Measurements from ENCODE around the gene TAB2. TPM values are rescaled to one million over a fixed set of nuclear protein-coding genes. Genes with fewer than 3 reads are reported as not detected.

The TAB2 gene
- total RNA-seq, 1 donor from 2014 or later = 81.8 TPM

- Histone ChIP-seq H3K4me3 (ENCODE audit: insufficient read depth, low read depth, low read length) (no peak overlapping the region), H3K4me1 (ENCODE audit: insufficient read depth, low read length) (no peaks in the 10 kb centered on the region), H3K27ac (ENCODE audit: low read depth, low read length) (no peak overlapping the region), H3K9ac (ENCODE audit: low read length) (no peak overlapping the region), H3K4me2 (ENCODE audit: low read length) (no peak overlapping the region), H4K20me1 (ENCODE audit: insufficient read depth, low read length) (no peaks in the 10 kb centered on the region), H3K9me3 (ENCODE audit: insufficient read depth, low read depth, low read length) (no peaks in the 10 kb centered on the region), H3K36me3 (ENCODE audit: insufficient read depth, low read length) (no peaks in the 10 kb centered on the region), H2AFZ (ENCODE audit: low read depth, low read length) (no peak overlapping the region), H3K79me2 (ENCODE audit: insufficient read depth, low read length) (no peaks in the 10 kb centered on the region), H3K27me3 (ENCODE audit: insufficient read depth, low read length) (no peaks in the 10 kb centered on the region)
- no peak overlapping the region for H3K4me3 Mint-ChIP-seq (ENCODE audit: unreplicated experiment)
- TF ChIP-seq EZH2 (IDR thresholded peaks at IDR 0.05; ENCODE audit: insufficient read depth, low read length) (no peak), CTCF (IDR thresholded peaks at IDR 0.05; ENCODE audit: insufficient read depth, low read depth, low read length) (no peak)
- peaks cover 14% of the 10 kb centered on the region for H3K4me1 Mint-ChIP-seq (ENCODE audit: low read depth, unreplicated experiment)
- FAIRE-seq = no peak
- H3K27me3 Mint-ChIP-seq (ENCODE audit: low read depth, unreplicated experiment) = peaks cover 9% of the 10 kb centered on the region
- peaks cover 5% of the 10 kb centered on the region for H3K36me3 Mint-ChIP-seq (ENCODE audit: low read depth, unreplicated experiment)
- peaks cover 8% of the 10 kb centered on the region for H3K9me3 Mint-ChIP-seq (ENCODE audit: unreplicated experiment)
- DNase-seq (ENCODE audit: low read depth) = no peak
- H3K27ac Mint-ChIP-seq (ENCODE audit: unreplicated experiment) = no peak overlapping the region
Measured at GRCh38 chr6:149438855-149439254, 121.3 kb downstream of the TAB2 start.

DNA sequence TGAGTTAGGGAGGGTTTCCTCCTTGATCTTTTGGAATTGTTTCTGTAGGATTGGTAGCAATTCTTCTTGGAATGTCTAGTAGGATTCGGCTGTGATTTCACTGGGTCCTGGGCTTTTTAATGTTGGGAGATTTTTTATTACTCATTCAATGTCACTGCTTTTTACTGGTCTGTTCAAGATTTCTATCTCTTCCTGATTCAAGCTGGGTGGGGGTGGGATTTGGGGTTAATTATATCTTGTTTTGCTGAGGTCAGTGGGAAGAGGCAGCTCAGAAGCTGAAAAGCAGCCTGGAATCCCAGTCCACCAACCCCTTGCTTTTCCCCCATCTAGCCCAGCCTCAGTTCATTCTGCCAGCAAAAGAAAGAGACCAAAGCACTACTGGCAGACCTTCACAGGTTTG is 122.1 kb downstream of the TAB2 start:
- Mint-ChIP-seq H3K27me3 (ENCODE audit: low read depth, unreplicated experiment) (peaks cover 9% of the 10 kb centered on the region), H3K4me1 (ENCODE audit: low read depth, unreplicated experiment) (peaks cover 14% of the 10 kb centered on the region), H3K36me3 (ENCODE audit: low read depth, unreplicated experiment) (peaks cover 7% of the 10 kb centered on the region), H3K4me3 (ENCODE audit: unreplicated experiment) (no peak overlapping the region), H3K27ac (ENCODE audit: unreplicated experiment) (no peak overlapping the region), H3K9me3 (ENCODE audit: unreplicated experiment) (peaks cover 11% of the 10 kb centered on the region)
- Histone ChIP-seq H3K9ac (ENCODE audit: low read length) (no peak overlapping the region), H3K27me3 (ENCODE audit: insufficient read depth, low read length) (no peaks in the 10 kb centered on the region), H3K9me3 (ENCODE audit: insufficient read depth, low read depth, low read length) (no peaks in the 10 kb centered on the region), H3K36me3 (ENCODE audit: insufficient read depth, low read length) (no peaks in the 10 kb centered on the region), H4K20me1 (ENCODE audit: insufficient read depth, low read length) (no peaks in the 10 kb centered on the region), H3K4me1 (ENCODE audit: insufficient read depth, low read length) (no peaks in the 10 kb centered on the region), H3K4me2 (ENCODE audit: low read length) (no peak overlapping the region), H3K4me3 (ENCODE audit: insufficient read depth, low read depth, low read length) (no peak overlapping the region), H3K79me2 (ENCODE audit: insufficient read depth, low read length) (no peaks in the 10 kb centered on the region), H2AFZ (ENCODE audit: low read depth, low read length) (no peak overlapping the region), H3K27ac (ENCODE audit: low read depth, low read length) (no peak overlapping the region)
- no peak for TF ChIP-seq CTCF (IDR thresholded peaks at IDR 0.05; ENCODE audit: insufficient read depth, low read depth, low read length)
- FAIRE-seq = no peak
- DNase-seq (ENCODE audit: low read depth) = no peak

GRCh38 chr6:149440735-149441671 is 123.5 kb downstream of the TAB2 start:
- Mint-ChIP-seq H3K4me3 (ENCODE audit: unreplicated experiment) (no peak overlapping the region), H3K27me3 (ENCODE audit: low read depth, unreplicated experiment) (peaks cover 6% of the 10 kb centered on the region), H3K4me1 (ENCODE audit: low read depth, unreplicated experiment) (peaks cover 14% of the 10 kb centered on the region), H3K9me3 (ENCODE audit: unreplicated experiment) (peaks cover 16% of the 10 kb centered on the region), H3K27ac (ENCODE audit: unreplicated experiment) (no peak overlapping the region), H3K36me3 (ENCODE audit: low read depth, unreplicated experiment) (peaks cover 8% of the 10 kb centered on the region)
- Histone ChIP-seq H3K4me3 (ENCODE audit: insufficient read depth, low read depth, low read length) (no peak overlapping the region), H3K27me3 (ENCODE audit: insufficient read depth, low read length) (no peaks in the 10 kb centered on the region), H2AFZ (ENCODE audit: low read depth, low read length) (peak overlapping the region; percentile 5), H3K4me1 (ENCODE audit: insufficient read depth, low read length) (no peaks in the 10 kb centered on the region), H3K4me2 (ENCODE audit: low read length) (no peak overlapping the region), H3K9me3 (ENCODE audit: insufficient read depth, low read depth, low read length) (no peaks in the 10 kb centered on the region), H3K9ac (ENCODE audit: low read length) (no peak overlapping the region), H4K20me1 (ENCODE audit: insufficient read depth, low read length) (no peaks in the 10 kb centered on the region), H3K27ac (ENCODE audit: low read depth, low read length) (no peak overlapping the region), H3K36me3 (ENCODE audit: insufficient read depth, low read length) (no peaks in the 10 kb centered on the region), H3K79me2 (ENCODE audit: insufficient read depth, low read length) (no peaks in the 10 kb centered on the region)
- TF ChIP-seq CTCF (IDR thresholded peaks at IDR 0.05; ENCODE audit: insufficient read depth, low read depth, low read length) (no peak), EZH2 (IDR thresholded peaks at IDR 0.05; ENCODE audit: insufficient read depth, low read length) (no peak)
- no peak for FAIRE-seq
- peak; percentile 43 for DNase-seq (ENCODE audit: low read depth)
